Activated naive CD8-positive, alpha-beta T cell (primary cell): ENCODE results near the gene MALL.
"Not testable (repeated sequence)": the region's sequence is repeated elsewhere in the genome, so short reads cannot be mapped to it uniquely, and the experiment has no call there.

Source experiments
- H3K27ac Mint-ChIP-seq: one replicate; pipeline ENCODE4 v1.8.0; 2021; ENCODE audit warnings: mixed read lengths
- H3K27me3 Mint-ChIP-seq: one replicate; pipeline ENCODE4 v1.8.0; 2021; ENCODE audit warnings: mixed read lengths
- H3K36me3 Mint-ChIP-seq: one replicate; pipeline ENCODE4 v1.8.0; 2021; ENCODE audit warnings: mixed read lengths
- H3K4me1 Mint-ChIP-seq: one replicate; pipeline ENCODE4 v1.8.0; 2021; ENCODE audit warnings: low read depth, mixed read lengths
- H3K4me3 Mint-ChIP-seq: one replicate; pipeline ENCODE4 v1.8.0; 2021; ENCODE audit warnings: mild to moderate bottlenecking, mixed read lengths
- H3K9me3 Mint-ChIP-seq: one replicate; pipeline ENCODE4 v1.8.0; 2021; ENCODE audit warnings: low read depth, mixed read lengths

MALL gene

DNA sequence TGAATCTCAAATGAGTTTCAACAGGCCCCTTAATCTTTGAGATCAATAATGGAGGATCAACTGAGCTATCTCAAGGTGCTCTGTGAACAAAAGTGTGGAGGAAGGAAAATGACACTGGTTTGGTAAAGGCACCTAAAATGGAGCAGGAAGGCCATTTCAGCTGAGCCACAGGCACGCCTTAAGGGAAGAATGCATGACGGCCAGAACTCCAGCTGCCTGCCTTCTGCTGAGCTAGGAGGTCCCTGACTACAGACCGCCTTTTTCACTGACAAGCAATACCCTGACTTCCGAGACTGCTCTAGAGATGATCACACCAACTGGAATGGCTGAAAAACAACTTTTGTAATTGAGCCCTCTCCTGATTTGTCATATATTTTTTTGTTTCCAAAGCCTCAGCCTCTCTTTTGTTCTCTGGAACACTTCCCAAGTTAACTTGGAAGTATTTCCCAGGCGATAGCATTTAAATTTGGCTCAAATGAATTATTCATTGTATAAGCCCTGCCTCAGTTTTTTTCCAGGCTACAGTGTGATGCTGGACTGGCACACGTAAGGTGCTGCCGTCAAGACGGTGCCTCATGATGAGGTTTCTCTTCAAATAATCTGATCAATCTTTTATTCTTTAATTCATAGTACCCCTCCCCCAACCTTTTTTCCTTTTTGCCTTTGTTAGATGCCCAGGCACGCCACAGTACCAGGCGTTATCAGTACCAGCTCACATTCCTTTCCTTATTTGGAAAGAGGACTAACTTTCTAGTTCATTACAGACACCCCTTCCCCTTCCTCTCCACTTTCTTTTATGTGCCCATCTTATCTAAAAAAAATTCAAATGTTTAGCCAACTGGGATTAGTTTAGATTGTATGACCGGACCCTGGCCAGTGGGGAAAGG lies 60.9 kb downstream of the MALL start:
- H3K27ac Mint-ChIP-seq, H3K4me1 Mint-ChIP-seq, H3K4me3 Mint-ChIP-seq, H3K27me3 Mint-ChIP-seq, H3K9me3 Mint-ChIP-seq, H3K36me3 Mint-ChIP-seq: not testable (repeated sequence)

DNA sequence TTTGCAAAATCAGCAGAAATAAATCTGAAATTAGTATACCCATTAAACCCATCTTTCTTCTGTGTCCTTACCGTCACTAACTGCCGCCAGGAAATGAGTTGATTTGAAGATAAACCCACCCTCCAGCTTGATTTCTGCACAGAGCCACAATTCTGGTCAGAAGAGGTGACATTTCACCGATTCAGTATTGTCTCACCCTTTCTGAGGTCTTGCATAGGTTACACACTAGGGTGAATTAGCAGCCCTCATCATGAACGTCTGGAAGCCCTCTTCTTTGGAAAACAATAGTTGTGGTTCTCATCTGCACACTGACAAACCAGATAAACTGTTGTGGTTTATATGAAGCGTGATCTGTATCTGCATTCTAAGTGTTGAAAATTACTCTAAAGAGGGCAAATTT lies 61.9 kb downstream of the MALL start:
- not testable (repeated sequence) for H3K4me1 Mint-ChIP-seq, H3K9me3 Mint-ChIP-seq, H3K4me3 Mint-ChIP-seq, H3K27me3 Mint-ChIP-seq, H3K27ac Mint-ChIP-seq, H3K36me3 Mint-ChIP-seq

DNA sequence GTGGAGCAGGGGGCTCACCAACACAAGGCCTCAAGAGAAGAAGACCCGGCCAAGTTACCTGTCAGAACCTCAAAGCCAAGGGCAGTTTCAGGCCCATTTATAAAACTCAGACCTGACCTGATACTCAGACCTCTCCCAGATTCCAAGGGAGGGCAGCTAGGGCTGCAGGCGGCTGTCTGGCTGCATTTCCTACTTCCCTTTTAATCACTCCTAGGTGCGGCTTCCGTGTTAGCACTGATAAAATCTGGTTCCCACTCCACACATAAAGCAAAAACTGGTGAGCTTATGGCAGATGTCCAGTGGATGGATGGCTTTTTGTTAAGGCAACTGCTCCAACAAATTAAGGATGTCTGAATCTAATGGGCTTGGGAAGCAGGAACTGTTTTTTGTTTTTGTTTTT lies 63.5 kb downstream of the MALL start:
- not testable (repeated sequence) for H3K27ac Mint-ChIP-seq, H3K9me3 Mint-ChIP-seq, H3K4me1 Mint-ChIP-seq, H3K4me3 Mint-ChIP-seq, H3K27me3 Mint-ChIP-seq, H3K36me3 Mint-ChIP-seq

DNA sequence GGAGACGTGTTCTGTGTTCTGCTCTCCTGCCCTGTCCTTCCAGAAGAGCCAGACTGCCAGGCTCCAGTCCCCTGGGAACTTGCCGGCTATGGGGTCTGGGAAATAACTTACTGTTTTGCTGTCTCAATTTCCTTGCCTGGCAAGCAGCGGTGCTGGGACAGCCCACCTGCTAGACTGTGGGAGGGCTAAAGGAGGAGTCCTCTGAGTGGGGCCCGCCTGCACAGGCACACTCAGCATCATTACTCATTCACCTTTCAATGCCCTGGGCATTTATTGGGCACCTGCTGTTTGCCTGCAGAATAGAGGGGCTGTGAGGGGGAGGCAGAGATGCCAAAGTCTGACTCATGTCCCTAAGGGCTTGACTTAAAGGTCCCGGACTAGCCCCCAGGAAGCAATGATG lies 65.4 kb downstream of the MALL start:
- not testable (repeated sequence) for H3K27ac Mint-ChIP-seq, H3K27me3 Mint-ChIP-seq, H3K9me3 Mint-ChIP-seq, H3K4me3 Mint-ChIP-seq, H3K4me1 Mint-ChIP-seq, H3K36me3 Mint-ChIP-seq

DNA sequence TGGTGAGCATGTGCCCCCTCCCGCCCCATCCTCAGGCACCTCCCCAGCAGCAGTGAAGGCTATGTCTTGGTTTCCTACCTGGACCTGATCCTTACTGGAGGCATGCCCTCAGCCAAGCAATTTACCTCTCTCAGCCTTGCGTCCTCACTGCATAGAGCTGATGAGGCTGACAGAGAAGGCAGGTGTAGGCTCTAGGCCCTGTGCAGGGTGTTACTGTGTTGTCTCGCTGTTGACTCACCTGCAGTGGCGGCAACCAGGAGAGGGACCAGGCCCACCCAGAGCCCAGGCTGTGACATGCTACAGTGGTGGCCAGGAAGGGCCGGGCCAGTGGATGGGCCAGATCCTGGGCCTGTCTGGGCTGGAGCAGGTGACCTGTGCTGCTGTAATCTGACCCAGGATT lies 65.9 kb downstream of the MALL start:
- H3K4me1 Mint-ChIP-seq, H3K9me3 Mint-ChIP-seq, H3K27ac Mint-ChIP-seq, H3K4me3 Mint-ChIP-seq, H3K36me3 Mint-ChIP-seq, H3K27me3 Mint-ChIP-seq: not testable (repeated sequence)

DNA sequence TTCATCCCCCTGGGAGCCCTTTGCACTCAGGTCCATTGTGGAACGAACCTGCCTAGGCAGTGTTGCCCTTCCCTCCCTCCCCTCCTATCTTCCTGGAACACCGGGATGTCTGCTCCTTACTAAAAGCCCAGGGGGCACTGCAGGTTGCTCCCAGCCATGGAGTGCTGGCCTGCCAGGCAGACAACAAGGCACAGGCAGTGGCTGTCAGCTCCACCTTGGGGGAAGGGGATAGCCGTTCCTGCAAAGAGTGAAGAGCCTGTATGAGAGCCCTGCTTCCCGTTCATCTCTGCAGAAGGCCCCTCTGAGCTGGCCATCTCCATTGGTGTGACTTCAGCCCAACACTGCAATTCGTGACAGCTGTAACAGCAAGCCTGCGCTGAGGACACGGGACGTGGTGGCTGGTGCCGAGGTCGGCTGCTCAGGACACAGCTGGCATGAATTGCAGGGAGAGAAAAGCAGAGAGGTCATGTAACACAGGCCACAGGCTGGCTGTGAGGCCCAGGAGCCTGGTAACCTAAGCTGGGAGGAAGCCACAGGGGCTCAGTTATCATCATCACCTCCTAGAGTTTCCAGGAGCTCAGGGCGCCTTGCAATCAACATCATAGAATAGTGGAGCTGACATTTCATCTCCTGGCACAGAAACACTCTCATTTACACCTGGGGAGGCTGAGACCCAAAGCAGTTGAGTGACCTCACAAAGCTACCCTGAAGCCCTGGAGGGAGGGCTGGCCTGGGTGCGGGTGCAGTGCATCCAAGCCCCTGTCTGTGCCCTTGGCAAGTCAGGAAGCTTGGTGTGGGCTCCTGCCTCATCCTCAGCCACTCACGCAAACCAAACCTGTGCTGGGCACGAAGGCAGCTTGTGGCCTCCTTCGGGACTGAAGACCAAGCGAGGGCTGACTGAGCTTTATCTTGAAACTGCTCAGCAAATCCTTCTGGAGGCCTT lies 67.1 kb downstream of the MALL start:
- H3K36me3 Mint-ChIP-seq, H3K4me3 Mint-ChIP-seq, H3K27ac Mint-ChIP-seq, H3K9me3 Mint-ChIP-seq, H3K4me1 Mint-ChIP-seq, H3K27me3 Mint-ChIP-seq: not testable (repeated sequence)

DNA sequence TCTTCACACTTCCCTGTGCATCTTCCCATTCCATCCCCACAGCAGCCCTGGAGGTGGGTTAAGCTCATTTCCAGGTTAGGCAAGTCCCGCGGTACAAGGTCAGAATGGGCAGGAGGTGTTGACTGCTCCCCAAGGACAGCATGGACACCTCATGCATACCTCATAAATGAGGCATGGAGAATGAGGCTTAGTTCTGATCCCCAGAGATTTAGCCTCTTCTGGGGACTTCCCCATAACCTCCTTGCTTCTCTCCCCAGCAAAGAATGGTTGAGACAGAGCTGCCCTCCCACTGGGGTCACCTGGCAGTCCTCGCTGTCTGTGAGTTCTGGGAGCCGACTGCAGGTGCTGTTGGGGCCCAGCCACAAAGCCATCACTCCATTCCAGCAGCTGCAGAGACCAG lies 68.4 kb downstream of the MALL start:
- not testable (repeated sequence) for H3K4me3 Mint-ChIP-seq, H3K36me3 Mint-ChIP-seq, H3K4me1 Mint-ChIP-seq, H3K9me3 Mint-ChIP-seq, H3K27ac Mint-ChIP-seq, H3K27me3 Mint-ChIP-seq

DNA sequence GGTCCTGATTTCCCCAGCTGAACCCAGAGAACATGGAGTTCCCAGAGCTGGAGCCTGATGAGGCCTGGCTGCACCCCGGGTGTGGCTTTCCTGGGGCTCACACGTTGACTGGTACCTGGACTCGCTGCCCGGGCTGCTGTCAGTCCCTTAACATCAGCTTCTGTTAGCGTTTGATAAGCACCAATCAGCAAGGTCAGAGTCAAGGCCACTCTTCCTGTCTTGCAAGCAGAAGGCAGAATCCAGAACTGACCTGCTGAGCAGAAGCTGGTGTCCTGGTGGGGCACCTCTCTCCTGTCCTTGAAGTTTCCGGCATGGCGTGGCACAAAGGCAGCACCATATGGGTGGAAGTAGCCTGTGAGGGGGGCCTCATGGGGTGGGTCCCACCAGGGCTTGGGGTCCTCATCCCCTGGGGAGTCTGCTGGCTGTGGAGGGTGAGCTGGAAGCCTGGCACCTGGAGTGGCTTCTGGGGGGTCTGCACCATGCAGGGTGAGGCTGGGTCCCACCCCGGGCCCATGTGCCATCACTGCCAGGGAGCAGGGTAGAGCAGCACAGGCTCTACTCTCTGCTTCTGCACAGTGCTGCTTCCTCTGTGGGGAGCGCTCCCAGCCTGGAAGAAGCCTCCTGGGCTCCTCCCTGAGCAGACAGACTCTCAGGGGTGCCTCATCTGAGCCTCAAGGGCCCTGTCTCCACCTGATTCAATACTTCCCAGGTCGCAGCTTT lies 73.5 kb downstream of the MALL start:
- H3K36me3 Mint-ChIP-seq, H3K27me3 Mint-ChIP-seq, H3K27ac Mint-ChIP-seq, H3K4me1 Mint-ChIP-seq, H3K4me3 Mint-ChIP-seq, H3K9me3 Mint-ChIP-seq: not testable (repeated sequence)

DNA sequence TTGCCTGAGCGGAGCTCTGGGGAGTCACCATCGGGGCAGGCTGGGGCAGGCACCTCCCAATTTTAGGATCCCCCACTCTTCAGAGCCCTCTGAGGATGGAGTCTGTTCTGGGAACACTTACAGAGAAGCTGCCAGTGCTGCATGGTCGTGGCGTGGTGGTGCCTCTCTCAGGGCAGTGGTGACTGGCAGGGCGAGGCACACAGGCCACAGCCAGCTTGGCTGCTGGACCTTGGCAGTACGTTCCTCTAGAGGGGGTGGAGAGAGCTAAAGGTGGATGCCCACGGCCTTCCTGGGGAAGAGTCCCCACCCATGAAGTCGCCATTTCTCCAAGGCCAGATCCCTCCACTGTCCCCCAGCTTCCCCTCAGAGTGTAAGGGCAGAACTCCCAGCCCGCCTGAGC lies 78.3 kb downstream of the MALL start:
- not testable (repeated sequence) for H3K9me3 Mint-ChIP-seq, H3K27me3 Mint-ChIP-seq, H3K4me3 Mint-ChIP-seq, H3K4me1 Mint-ChIP-seq, H3K36me3 Mint-ChIP-seq, H3K27ac Mint-ChIP-seq

DNA sequence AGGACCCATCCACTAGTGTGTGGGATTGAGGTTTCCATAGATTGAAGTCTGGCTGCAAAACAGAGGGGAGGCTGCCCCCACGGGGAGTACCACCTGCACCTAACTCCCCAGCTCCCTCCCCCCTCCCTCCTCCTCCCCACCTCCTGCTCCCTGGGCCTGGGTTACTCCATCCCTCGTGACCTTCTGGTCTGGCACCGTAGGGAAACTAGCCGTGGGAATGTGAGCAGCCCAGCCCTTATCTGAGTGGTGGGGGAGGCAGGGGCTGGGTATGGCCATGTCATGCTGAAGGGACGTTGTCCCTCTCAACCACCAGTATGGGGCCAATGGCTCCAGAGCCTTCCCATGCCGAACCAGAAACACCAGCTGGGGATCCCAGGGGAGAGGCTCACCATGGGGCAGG lies 80.2 kb downstream of the MALL start:
- H3K36me3 Mint-ChIP-seq, H3K4me3 Mint-ChIP-seq, H3K9me3 Mint-ChIP-seq, H3K4me1 Mint-ChIP-seq, H3K27ac Mint-ChIP-seq, H3K27me3 Mint-ChIP-seq: not testable (repeated sequence)

DNA sequence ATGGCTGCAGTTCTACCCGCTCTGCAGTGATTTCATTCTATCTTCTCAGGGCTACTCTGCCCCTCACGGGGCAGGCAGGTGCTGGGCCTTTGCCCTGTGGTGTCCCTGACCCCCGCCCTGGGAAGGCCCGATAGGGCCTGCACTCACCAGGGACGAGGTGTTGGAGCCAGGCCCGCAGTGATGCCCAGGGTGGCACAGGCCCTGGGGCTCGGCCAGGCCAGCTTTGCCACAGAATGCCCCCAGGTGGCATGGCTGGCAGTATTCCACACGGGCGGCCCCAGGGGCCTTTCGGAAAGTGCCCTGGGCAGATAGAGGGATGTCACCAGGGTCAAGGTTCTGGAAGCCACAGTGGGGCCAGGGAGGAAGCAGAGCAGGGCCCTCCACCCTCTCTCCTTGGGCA lies 80.7 kb downstream of the MALL start:
- H3K4me1 Mint-ChIP-seq, H3K36me3 Mint-ChIP-seq, H3K27me3 Mint-ChIP-seq, H3K4me3 Mint-ChIP-seq, H3K27ac Mint-ChIP-seq, H3K9me3 Mint-ChIP-seq: not testable (repeated sequence)
